Activated naive CD8-positive, alpha-beta T cell (primary cell): Measurements from ENCODE around the gene NPDC1.

Source experiments
- H3K27ac Mint-ChIP-seq: one replicate; pipeline ENCODE4 v1.8.0; 2021; ENCODE audit warnings: mixed read lengths
- H3K27me3 Mint-ChIP-seq: one replicate; pipeline ENCODE4 v1.8.0; 2021; ENCODE audit warnings: mixed read lengths
- H3K36me3 Mint-ChIP-seq: one replicate; pipeline ENCODE4 v1.8.0; 2021; ENCODE audit warnings: mixed read lengths
- H3K4me1 Mint-ChIP-seq: one replicate; pipeline ENCODE4 v1.8.0; 2021; ENCODE audit warnings: low read depth, mixed read lengths
- H3K4me3 Mint-ChIP-seq: one replicate; pipeline ENCODE4 v1.8.0; 2021; ENCODE audit warnings: mild to moderate bottlenecking, mixed read lengths
- H3K9me3 Mint-ChIP-seq: one replicate; pipeline ENCODE4 v1.8.0; 2021; ENCODE audit warnings: low read depth, mixed read lengths

Gene NPDC1

GRCh38 chr9:137053944-137054931 is 8.3 kb upstream of the NPDC1 start, which contains the start of gene ENTPD2:
Gene ENTPD2, minus strand, starts transcription at chr9:137054061. Its CDS starts 64 bp downstream, at chr9:137053997.
- Mint-ChIP-seq H3K4me1 (no peaks in the 10 kb centered on the region), H3K27ac (no peak within 1 kb of the TSS), H3K27me3 (peaks cover 5% of the 10 kb centered on the region)

GRCh38 chr9:137052998-137053943 is 7.3 kb upstream of the NPDC1 start:
- H3K36me3 Mint-ChIP-seq = no peaks in the 10 kb centered on the region
- H3K4me1 Mint-ChIP-seq = no peaks in the 10 kb centered on the region
- no peaks in the 10 kb centered on the region for H3K9me3 Mint-ChIP-seq
- no peak overlapping the region for H3K4me3 Mint-ChIP-seq
- no peak overlapping the region for H3K27ac Mint-ChIP-seq
- peaks cover 5% of the 10 kb centered on the region for H3K27me3 Mint-ChIP-seq

More at GRCh38 chr9:137053944-137054931, 8.3 kb upstream of the NPDC1 start, which contains the start of gene ENTPD2:
- Mint-ChIP-seq H3K4me3 (no peak within 1 kb of the TSS), H3K36me3 (no peaks in the 10 kb centered on the region), H3K9me3 (no peaks in the 10 kb centered on the region)

- Mint-ChIP-seq H3K36me3 (no peaks in the 10 kb centered on the region), H3K27me3 (peaks cover 5% of the 10 kb centered on the region), H3K27ac (no peak overlapping the region), H3K9me3 (no peaks in the 10 kb centered on the region), H3K4me1 (no peaks in the 10 kb centered on the region), H3K4me3 (no peak overlapping the region)
Measured at GRCh38 chr9:137052293-137052692, 6.3 kb upstream of the NPDC1 start.

GRCh38 chr9:137051145-137051724 is 5.3 kb upstream of the NPDC1 start:
- Mint-ChIP-seq H3K9me3 (no peaks in the 10 kb centered on the region), H3K4me3 (no peak overlapping the region), H3K4me1 (peaks cover 3% of the 10 kb centered on the region), H3K27ac (no peak overlapping the region), H3K27me3 (peaks cover 5% of the 10 kb centered on the region), H3K36me3 (no peaks in the 10 kb centered on the region)

- Mint-ChIP-seq H3K9me3 (no peaks in the 10 kb centered on the region), H3K36me3 (no peaks in the 10 kb centered on the region), H3K4me3 (no peak overlapping the region), H3K27me3 (peaks cover 5% of the 10 kb centered on the region), H3K27ac (no peak overlapping the region), H3K4me1 (peaks cover 3% of the 10 kb centered on the region)
Measured at GRCh38 chr9:137050570-137050969, 4.6 kb upstream of the NPDC1 start.

GRCh38 chr9:137049544-137050449 is 3.8 kb upstream of the NPDC1 start:
- peaks cover 6% of the 10 kb centered on the region for H3K27me3 Mint-ChIP-seq

GRCh38 chr9:137048655-137049543 is 2.9 kb upstream of the NPDC1 start:
- peaks cover 6% of the 10 kb centered on the region for H3K27me3 Mint-ChIP-seq
- H3K9me3 Mint-ChIP-seq = no peaks in the 10 kb centered on the region
- H3K27ac Mint-ChIP-seq = no peak overlapping the region
- H3K4me1 Mint-ChIP-seq = peaks cover 11% of the 10 kb centered on the region
- H3K36me3 Mint-ChIP-seq = no peaks in the 10 kb centered on the region
- H3K4me3 Mint-ChIP-seq = no peak overlapping the region

More at GRCh38 chr9:137049544-137050449, 3.8 kb upstream of the NPDC1 start:
- Mint-ChIP-seq H3K36me3 (no peaks in the 10 kb centered on the region), H3K4me1 (peaks cover 7% of the 10 kb centered on the region), H3K9me3 (no peaks in the 10 kb centered on the region), H3K27ac (no peak overlapping the region), H3K4me3 (no peak overlapping the region)

- Mint-ChIP-seq H3K9me3 (no peaks in the 10 kb centered on the region), H3K4me1 (peaks cover 11% of the 10 kb centered on the region), H3K27ac (no peak overlapping the region), H3K36me3 (no peaks in the 10 kb centered on the region), H3K4me3 (peak overlapping the region; percentile 70), H3K27me3 (peaks cover 5% of the 10 kb centered on the region)
Measured at GRCh38 chr9:137045294-137046087, 486 bp downstream of the NPDC1 start.

GRCh38 chr9:137044502-137045177 is 1.3 kb downstream of the NPDC1 start:
- no peaks in the 10 kb centered on the region for H3K36me3 Mint-ChIP-seq
- H3K27me3 Mint-ChIP-seq = peaks cover 2% of the 10 kb centered on the region
- H3K4me1 Mint-ChIP-seq = peaks cover 11% of the 10 kb centered on the region
- H3K27ac Mint-ChIP-seq = no peak overlapping the region
- peak overlapping the region; percentile 70 for H3K4me3 Mint-ChIP-seq
- H3K9me3 Mint-ChIP-seq = no peaks in the 10 kb centered on the region

- no peak overlapping the region for H3K27ac Mint-ChIP-seq
- no peaks in the 10 kb centered on the region for H3K9me3 Mint-ChIP-seq
- H3K27me3 Mint-ChIP-seq = peaks cover 2% of the 10 kb centered on the region
- H3K4me3 Mint-ChIP-seq = no peak overlapping the region
- peaks cover 11% of the 10 kb centered on the region for H3K4me1 Mint-ChIP-seq
- H3K36me3 Mint-ChIP-seq = no peaks in the 10 kb centered on the region
Measured at GRCh38 chr9:137044037-137044436, 1.9 kb downstream of the NPDC1 start.

- Mint-ChIP-seq H3K4me3 (no peak overlapping the region), H3K4me1 (peaks cover 11% of the 10 kb centered on the region), H3K27me3 (peaks cover 2% of the 10 kb centered on the region), H3K9me3 (no peaks in the 10 kb centered on the region), H3K27ac (no peak overlapping the region), H3K36me3 (no peaks in the 10 kb centered on the region)
Measured at GRCh38 chr9:137042751-137043727, 2.9 kb downstream of the NPDC1 start.
